Transverse colon (tissue), 4 donors: Measurements from ENCODE around the gene DCAF8.

Experiments used
- CTCF ChIP-seq, 5 experiments: fragments of 200-600 bp in 3 of 5; fragments of 450-650 bp in 2 of 5; sonication (generic) in 3 of 5; IDR thresholded peaks; 1 replicate in 2 of 5; 2 replicates in 3 of 5; pipeline ENCODE4 v1.5.1; 2016 to 2017; ENCODE audit warnings: antibody characterized with exemption in 5 of 5, inconsistent platforms in 3 of 5, mild to moderate bottlenecking in 2 of 5, moderate library complexity in 1 of 5
- POLR2AphosphoS5 ChIP-seq, 3 donors: sonication (generic); formaldehyde crosslinking; IDR thresholded peaks; one replicate each; pipeline ENCODE4 v1.6.1; 2016; ENCODE audit warnings: antibody characterized with exemption in 3 of 3

DNA sequence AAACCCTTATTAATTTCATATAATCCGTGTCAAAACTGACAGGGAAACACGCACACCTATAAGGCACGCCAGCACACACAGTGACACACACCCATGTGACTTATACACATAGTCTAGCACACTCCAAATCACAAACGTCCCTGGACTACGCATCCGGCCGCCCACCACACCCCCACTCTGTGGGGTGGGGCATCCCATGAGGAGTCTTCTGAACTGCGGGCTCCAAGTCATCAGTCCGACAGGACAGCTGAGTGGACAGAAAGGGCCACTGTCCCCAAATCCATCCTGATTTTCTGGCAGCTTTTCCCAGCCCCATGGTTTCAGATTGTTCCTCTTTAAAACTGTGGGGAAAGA lies 56.3 kb downstream of the DCAF8 start:
- TF ChIP-seq POLR2AphosphoS5 (IDR thresholded peaks at IDR 0.05) (no peak), CTCF (IDR thresholded peaks at IDR 0.05) (no peak)
